COLO668 (cell line): ENCODE measurements around the gene TMEM145.
"Not testable (repeated sequence)": the region's sequence is repeated elsewhere in the genome, so short reads cannot be mapped to it uniquely, and the experiment has no call there.

Source experiments
- DNase-seq: peaks from one replicate; lab custom pipeline; 2025; ENCODE audit not compliant: unreplicated experiment; lab: John Stamatoyannopoulos, UW

Gene TMEM145

GRCh38 chr19:42313840-42314755 is 989 bp downstream of the TMEM145 start:
- no peak for DNase-seq

- DNase-seq = no peak
Measured at GRCh38 chr19:42315024-42315423, 1.9 kb downstream of the TMEM145 start.

GRCh38 chr19:42316223-42317211 is 3.4 kb downstream of the TMEM145 start:
- DNase-seq = peak; percentile 42

- DNase-seq = no peak
Measured at GRCh38 chr19:42317535-42317934, 4.4 kb downstream of the TMEM145 start.

- no peak for DNase-seq
Measured at GRCh38 chr19:42322305-42322704, 9.2 kb downstream of the TMEM145 start.

GRCh38 chr19:42323473-42323851 is 10.4 kb downstream of the TMEM145 start:
- peak; percentile 29 for DNase-seq

GRCh38 chr19:42323852-42324654 is 10.9 kb downstream of the TMEM145 start:
- DNase-seq = peak; percentile 23

GRCh38 chr19:42324655-42325307 is 11.7 kb downstream of the TMEM145 start:
- no peak for DNase-seq

- DNase-seq = peak; percentile 98
Measured at GRCh38 chr19:42325308-42325895, 12.3 kb downstream of the TMEM145 start, which contains the start of gene MEGF8. Gene MEGF8 (plus strand): TSS chr19:42325635. CDS start chr19:42326244, 609 bp downstream.

GRCh38 chr19:42325896-42326771 is 13.0 kb downstream of the TMEM145 start:
- DNase-seq = peak; percentile 51

GRCh38 chr19:42326969-42327368 is 13.9 kb downstream of the TMEM145 start:
- no peak for DNase-seq

GRCh38 chr19:42327381-42327780 is 14.3 kb downstream of the TMEM145 start:
- DNase-seq = no peak

- no peak for DNase-seq
Measured at GRCh38 chr19:42328106-42328505, 15.0 kb downstream of the TMEM145 start.

GRCh38 chr19:42328854-42329253 is 15.7 kb downstream of the TMEM145 start:
- no peak for DNase-seq

GRCh38 chr19:42330241-42330711 is 17.2 kb downstream of the TMEM145 start:
- DNase-seq = no peak

- DNase-seq = not testable (repeated sequence)
Measured at GRCh38 chr19:42331333-42331732, 18.2 kb downstream of the TMEM145 start.

- DNase-seq = no peak
Measured at GRCh38 chr19:42332059-42332458, 18.9 kb downstream of the TMEM145 start.

- DNase-seq = no peak
Measured at GRCh38 chr19:42333018-42333417, 19.9 kb downstream of the TMEM145 start.
